Measurements from ENCODE around the gene BDKRB2. TPM values are rescaled to one million over a fixed set of nuclear protein-coding genes. Genes with fewer than 3 reads are reported as not detected.

BDKRB2 gene
- total and polyA plus RNA-seq, 2 of the 8 experiments (the other 6 are each of a cell fraction or from before 2014, with no cell fraction given): 0.13 to 0.21 TPM

DNA sequence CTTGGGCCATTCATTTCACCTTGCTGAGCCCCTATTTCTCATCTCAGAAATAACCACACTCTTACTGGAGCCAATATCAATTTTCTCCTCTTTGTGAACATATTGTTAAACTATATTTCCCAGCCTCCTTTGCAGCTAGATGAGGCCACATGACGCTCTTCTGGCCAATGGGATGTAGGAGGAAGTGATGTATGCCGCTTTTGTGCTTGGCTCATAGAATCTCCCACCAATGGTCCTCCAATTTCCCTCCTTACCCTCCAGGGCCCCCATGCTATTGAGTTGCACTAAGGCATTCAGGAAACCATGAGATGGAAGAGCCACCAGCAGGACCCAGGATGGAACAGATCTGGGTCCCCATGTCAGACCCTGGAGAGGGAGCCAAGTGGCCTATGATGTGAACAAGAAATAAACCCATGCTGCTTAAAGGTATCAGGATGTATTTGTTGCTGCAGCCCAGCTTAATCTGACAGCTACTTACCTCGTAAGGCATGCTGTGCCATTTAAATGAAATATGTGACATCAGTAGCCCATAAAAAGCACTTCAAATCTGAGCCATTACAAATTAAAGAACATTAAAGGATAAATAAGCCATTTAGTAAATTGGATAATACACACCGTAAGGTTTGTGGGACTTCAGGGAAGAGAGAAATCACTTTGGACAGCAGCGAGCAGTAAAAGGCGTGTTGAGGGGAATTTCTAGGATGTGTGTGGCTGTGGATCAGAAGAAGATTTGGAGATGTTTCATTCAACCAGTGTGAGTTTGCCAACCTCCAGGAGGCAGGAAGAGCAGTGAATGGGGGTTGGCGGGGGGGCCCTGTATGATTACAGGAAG lies 24.4 kb upstream of the BDKRB2 start:
- Histone ChIP-seq H4K20me1 (replicated peaks in 1 of 2; ENCODE audit: control insufficient read depth in 1 of 2, insufficient read depth in 2 of 2, low read length in 2 of 2) (no peaks in the 10 kb centered on the region), H3K23me2 (ENCODE audit: low read depth, low read length) (no peaks in the 10 kb centered on the region)

More for the DNA sequence above, 24.4 kb upstream of the BDKRB2 start:
- no peak overlapping the region for H3K27ac ChIP-seq (ENCODE audit: low read depth, low read length)
- no peak overlapping the region for H3K23ac ChIP-seq (ENCODE audit: insufficient read length)
- no peaks in the 10 kb centered on the region for H3K4me1 ChIP-seq (replicated peaks in 1 of 4; ENCODE audit: control insufficient read depth in 3 of 4, insufficient read depth in 4 of 4, low read length in 3 of 4)
- H3K36me3 ChIP-seq (ENCODE audit: control insufficient read depth in 2 of 4, insufficient read depth in 4 of 4, low read length in 3 of 4): no peaks in the 10 kb centered on the region
- no peak overlapping the region for H4K5ac ChIP-seq (ENCODE audit: insufficient read length, low read depth, low read length)
- H2BK12ac ChIP-seq (ENCODE audit: low read depth, low read length): no peak overlapping the region
- no peaks in the 10 kb centered on the region; a peak in 1 of 4 replicates for H3K9me3 ChIP-seq (ENCODE audit: insufficient read depth in 2 of 2, low read depth in 1 of 2, low read length in 1 of 2)
- H3K4me2 ChIP-seq (ENCODE audit: insufficient read depth in 1 of 2, low read depth in 2 of 2, low read length in 2 of 2): no peak overlapping the region
- no peak overlapping the region for H3K56ac ChIP-seq (replicated peaks; ENCODE audit: insufficient read length, low read depth, low read length)
- H3K79me1 ChIP-seq (ENCODE audit: low read depth, low read length): no peaks in the 10 kb centered on the region
- no peak overlapping the region for H3K14ac ChIP-seq (ENCODE audit: insufficient read length)
- H3K9ac ChIP-seq (replicated peaks in 1 of 4; ENCODE audit: extremely low read depth in 1 of 4, low read depth in 3 of 4, low read length in 3 of 4): no peak overlapping the region
- no peak overlapping the region for H2BK120ac ChIP-seq (replicated peaks; ENCODE audit: low read depth, low read length)
- no peak overlapping the region for H2BK15ac ChIP-seq (ENCODE audit: low read length)
- no peak overlapping the region for H3K18ac ChIP-seq (ENCODE audit: extremely low read depth, low read length)
- H2BK20ac ChIP-seq (ENCODE audit: low read length): no peak overlapping the region
- ChIA-PET POLR2A (ENCODE audit: partially characterized antibody) (no interaction called here), CTCF (ENCODE audit: partially characterized antibody) (interaction anchor here (1.5 kb wide), 1 partner anchor 24 kb away, joined by 3 read pairs; no protein-coding TSS in a partner anchor)
- no peak overlapping the region for H4K8ac ChIP-seq (ENCODE audit: extremely low read depth, insufficient read depth, low read length)
- no peak for DNase-seq (ENCODE audit: low read depth in 1 of 2, low spot score in 2 of 2)
- no peak overlapping the region for H2AFZ ChIP-seq (ENCODE audit: low read length)
- no peaks in the 10 kb centered on the region for H3K27me3 ChIP-seq (replicated peaks in 1 of 4; ENCODE audit: control insufficient read depth in 3 of 4, extremely low read depth in 1 of 4, insufficient read depth in 3 of 4, low read length in 3 of 4)
- H2AK5ac ChIP-seq (ENCODE audit: low read depth, low read length): no peak overlapping the region
- TF ChIP-seq, protein P1, sequence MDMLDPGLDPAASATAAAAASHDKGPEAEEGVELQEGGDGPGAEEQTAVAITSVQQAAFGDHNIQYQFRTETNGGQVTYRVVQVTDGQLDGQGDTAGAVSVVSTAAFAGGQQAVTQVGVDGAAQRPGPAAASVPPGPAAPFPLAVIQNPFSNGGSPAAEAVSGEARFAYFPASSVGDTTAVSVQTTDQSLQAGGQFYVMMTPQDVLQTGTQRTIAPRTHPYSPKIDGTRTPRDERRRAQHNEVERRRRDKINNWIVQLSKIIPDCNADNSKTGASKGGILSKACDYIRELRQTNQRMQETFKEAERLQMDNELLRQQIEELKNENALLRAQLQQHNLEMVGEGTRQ (IDR thresholded peaks at IDR 0.05; ENCODE audit: low read length): peak; percentile 30; the same call in 1 of the 2 replicates
- no peak for TF ChIP-seq CTBP2 (IDR thresholded peaks at IDR 0.05; ENCODE audit: borderline replicate concordance, insufficient read depth, insufficient read length, low read length)
- TF ChIP-seq, protein P2, sequence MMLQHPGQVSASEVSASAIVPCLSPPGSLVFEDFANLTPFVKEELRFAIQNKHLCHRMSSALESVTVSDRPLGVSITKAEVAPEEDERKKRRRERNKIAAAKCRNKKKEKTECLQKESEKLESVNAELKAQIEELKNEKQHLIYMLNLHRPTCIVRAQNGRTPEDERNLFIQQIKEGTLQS (IDR thresholded peaks at IDR 0.05; ENCODE audit: insufficient read depth, low read depth, low read length): 0 out of 2 replicates have a peak, but pooled peaks have one; percentile 17
- no peak overlapping the region for H3K4ac ChIP-seq (replicated peaks; ENCODE audit: insufficient read length, low read depth, low read length)
- no peak overlapping the region for H4K91ac ChIP-seq (replicated peaks; ENCODE audit: insufficient read length, low read length)
- no peak overlapping the region for H3K4me3 ChIP-seq (ENCODE audit: extremely low read depth in 1 of 4, insufficient read depth in 2 of 4, low read depth in 3 of 4, low read length in 4 of 4)
- no peak overlapping the region for H2BK5ac ChIP-seq (ENCODE audit: low read depth, low read length)
- no peaks in the 10 kb centered on the region for H3K79me2 ChIP-seq (ENCODE audit: control insufficient read depth in 1 of 2, insufficient read depth in 2 of 2, low read length in 2 of 2)
- no peak for FAIRE-seq
- WGBS, 2 experiments (ENCODE audit: extremely low coverage in 1 of 2, insufficient coverage in 1 of 2, insufficient read length in 1 of 2, insufficient replicate concordance in 2 of 2, low coverage in 1 of 2, low lambda C conversion rate in 2 of 2, missing lambda C conversion rate in 1 of 2): 86% methylated on average over 7 of the region's 7 CpGs; no CpG with 5 or more reads in 1 of the 2 experiments

All from H1 (cell line).